GM23338 (cell line): ENCODE measurements around the gene INHBC.

Experiments
- CREB1 ChIP-seq: fragments of 250-450 bp; sonication (Bioruptor Pico); IDR thresholded peaks from 2 replicates; pipeline ENCODE4 v1.5.0; 2020; ENCODE audit warnings: low read depth, mild to moderate bottlenecking, moderate library complexity
- TF ChIP-seq, protein P1 (sequence below), 2 experiments: fragments of 200-600 bp in 1 of 2; sonication (generic) in 1 of 2; conservative IDR thresholded peaks; 2 replicates each; pipeline versions ENCODE4 v1.5.1 to v1.6.1; 2016 to 2017; ENCODE audit warnings: antibody characterized with exemption in 2 of 2, low read depth in 2 of 2, mild to moderate bottlenecking in 2 of 2, moderate library complexity in 1 of 2

DNA sequence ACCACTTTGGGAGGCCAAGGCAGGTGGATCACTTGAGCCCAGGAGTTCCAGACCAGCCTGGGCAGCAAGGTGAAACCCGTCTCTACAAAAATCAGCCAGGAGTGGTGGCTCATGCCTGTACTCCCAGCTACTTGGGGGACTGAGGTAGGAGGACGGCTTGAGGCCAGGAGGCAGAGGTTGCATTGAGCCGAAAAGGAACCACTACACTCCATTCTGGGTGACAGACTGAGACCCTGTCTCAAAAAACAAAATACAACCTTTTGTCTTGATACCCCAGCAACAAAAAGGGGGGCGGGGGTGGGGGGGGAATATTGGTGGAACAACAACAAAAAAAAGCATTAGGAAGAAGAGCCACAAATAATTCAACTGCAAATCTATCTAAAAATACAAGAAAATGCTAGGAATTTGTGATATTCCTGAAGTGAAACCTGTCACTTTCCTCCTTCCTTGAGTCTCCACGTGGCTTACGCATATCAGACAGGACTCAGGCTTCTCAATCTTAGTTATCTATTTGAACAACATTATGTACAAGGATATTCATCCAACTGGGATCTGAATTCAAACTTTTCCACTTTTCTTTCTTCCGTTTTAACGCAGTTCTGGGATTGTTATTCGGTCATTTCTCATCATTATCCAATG is 5.0 kb upstream of the INHBC start:
- TF ChIP-seq, protein P1, sequence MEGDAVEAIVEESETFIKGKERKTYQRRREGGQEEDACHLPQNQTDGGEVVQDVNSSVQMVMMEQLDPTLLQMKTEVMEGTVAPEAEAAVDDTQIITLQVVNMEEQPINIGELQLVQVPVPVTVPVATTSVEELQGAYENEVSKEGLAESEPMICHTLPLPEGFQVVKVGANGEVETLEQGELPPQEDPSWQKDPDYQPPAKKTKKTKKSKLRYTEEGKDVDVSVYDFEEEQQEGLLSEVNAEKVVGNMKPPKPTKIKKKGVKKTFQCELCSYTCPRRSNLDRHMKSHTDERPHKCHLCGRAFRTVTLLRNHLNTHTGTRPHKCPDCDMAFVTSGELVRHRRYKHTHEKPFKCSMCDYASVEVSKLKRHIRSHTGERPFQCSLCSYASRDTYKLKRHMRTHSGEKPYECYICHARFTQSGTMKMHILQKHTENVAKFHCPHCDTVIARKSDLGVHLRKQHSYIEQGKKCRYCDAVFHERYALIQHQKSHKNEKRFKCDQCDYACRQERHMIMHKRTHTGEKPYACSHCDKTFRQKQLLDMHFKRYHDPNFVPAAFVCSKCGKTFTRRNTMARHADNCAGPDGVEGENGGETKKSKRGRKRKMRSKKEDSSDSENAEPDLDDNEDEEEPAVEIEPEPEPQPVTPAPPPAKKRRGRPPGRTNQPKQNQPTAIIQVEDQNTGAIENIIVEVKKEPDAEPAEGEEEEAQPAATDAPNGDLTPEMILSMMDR (conservative IDR thresholded peaks at IDR 0.05; ENCODE audit: low read depth in 2 of 2) = no peak
- no peak for TF ChIP-seq CREB1 (CRISPR knock-in tag)
